SK-N-MC (cell line): Measurements from ENCODE around the gene CELF3.

Source experiments
- DNase-seq: peaks from one replicate; pipeline ENCODE4 v3.0.0-alpha.2; 2011; ENCODE audit warnings: low read depth, low spot score
- H3K27ac ChIP-seq: fragments of 200-600 bp; sonication (generic); 2 replicates; pipeline ENCODE4 v1.5.1; 2016; ENCODE audit warnings: mixed run types
- H3K36me3 ChIP-seq: fragments of 200-600 bp; sonication (generic); 2 replicates; pipeline ENCODE4 v1.6.1; 2017; ENCODE audit warnings: antibody characterized with exemption, low read length, mixed read lengths; ENCODE audit not compliant: insufficient read depth
- H3K4me3 ChIP-seq: fragments of 200-600 bp; sonication (generic); 2 replicates; pipeline ENCODE4 v1.5.1; 2016
- H3K9ac ChIP-seq: fragments of 200-600 bp; sonication (generic); 2 replicates; pipeline ENCODE4 v1.8.0; 2017; ENCODE audit warnings: mixed run types, mixed read lengths; ENCODE audit not compliant: insufficient read length
- H3K9me3 ChIP-seq: fragments of 200-600 bp; sonication (generic); 2 replicates; pipeline ENCODE4 v1.6.1; 2017; ENCODE audit warnings: low read depth, mild to moderate bottlenecking, antibody characterized with exemption, low read length, moderate library complexity, mixed read lengths
- EZH2 ChIP-seq: fragments of 200-600 bp; sonication (generic); IDR thresholded peaks from one replicate; pipeline ENCODE4 v1.6.1; 2017; ENCODE audit warnings: antibody characterized with exemption
- FOXP2 ChIP-seq: optimal IDR thresholded peaks from 2 replicates; pipeline ENCODE3; 2011; ENCODE audit warnings: mild to moderate bottlenecking, moderate library complexity; ENCODE audit not compliant: insufficient read depth; ENCODE audit errors: extremely low read length, control extremely low read depth
- POLR2AphosphoS5 ChIP-seq: IDR thresholded peaks from 2 replicates; pipeline ENCODE4 v1.6.1; 2012; ENCODE audit warnings: mild to moderate bottlenecking, low read depth, low read length, borderline replicate concordance

Gene CELF3

GRCh38 chr1:151715726-151716404, 738 bp downstream of the CELF3 start:
- Histone ChIP-seq H3K9me3 (no peaks in the 10 kb centered on the region), H3K4me3 (no peak overlapping the region), H3K36me3 (no peaks in the 10 kb centered on the region), H3K27ac (no peak overlapping the region), H3K9ac (no peak overlapping the region)
- DNase-seq = no peak
- no peak for TF ChIP-seq FOXP2
- no peak for TF ChIP-seq POLR2AphosphoS5
- no peak for TF ChIP-seq EZH2

GRCh38 chr1:151714820-151715725, 1.5 kb downstream of the CELF3 start:
- TF ChIP-seq FOXP2 (no peak), POLR2AphosphoS5 (no peak), EZH2 (no peak)
- H3K4me3 ChIP-seq = no peak overlapping the region
- no peaks in the 10 kb centered on the region for H3K9me3 ChIP-seq
- H3K27ac ChIP-seq = no peak overlapping the region
- H3K36me3 ChIP-seq = no peaks in the 10 kb centered on the region
- H3K9ac ChIP-seq = no peak overlapping the region
- no peak for DNase-seq

DNA sequence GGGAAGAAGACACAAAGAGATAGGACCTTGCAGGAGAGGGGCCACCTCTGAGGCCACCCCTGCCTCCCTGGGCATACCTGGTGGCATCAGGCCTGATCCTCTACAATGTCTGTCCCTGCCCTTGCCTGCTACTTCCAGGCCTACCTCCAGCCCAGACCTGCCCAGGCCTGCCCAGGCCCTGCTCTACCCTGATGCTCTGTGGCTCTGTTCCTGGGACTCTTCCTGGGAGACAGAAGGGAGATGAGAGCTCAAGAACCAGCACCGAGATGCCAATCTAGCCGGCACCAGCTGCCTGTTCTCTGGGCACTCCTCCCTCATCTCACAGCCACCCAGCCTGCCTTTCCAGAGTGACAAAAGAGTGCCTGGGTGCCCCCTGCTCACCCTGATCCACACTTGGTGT, 2.7 kb downstream of the CELF3 start:
- no peak overlapping the region for H3K4me3 ChIP-seq
- no peak overlapping the region for H3K9ac ChIP-seq
- no peak overlapping the region for H3K27ac ChIP-seq
- no peak for DNase-seq
- no peak for TF ChIP-seq FOXP2
- TF ChIP-seq EZH2 = no peak
- no peak for TF ChIP-seq POLR2AphosphoS5
- H3K36me3 ChIP-seq = no peaks in the 10 kb centered on the region
- no peaks in the 10 kb centered on the region for H3K9me3 ChIP-seq

GRCh38 chr1:151713044-151713443, 3.6 kb downstream of the CELF3 start:
- Histone ChIP-seq H3K9me3 (no peaks in the 10 kb centered on the region), H3K9ac (no peak overlapping the region), H3K27ac (no peak overlapping the region), H3K4me3 (no peak overlapping the region), H3K36me3 (no peaks in the 10 kb centered on the region)
- TF ChIP-seq POLR2AphosphoS5 (no peak), FOXP2 (no peak), EZH2 (no peak)
- no peak for DNase-seq

DNA sequence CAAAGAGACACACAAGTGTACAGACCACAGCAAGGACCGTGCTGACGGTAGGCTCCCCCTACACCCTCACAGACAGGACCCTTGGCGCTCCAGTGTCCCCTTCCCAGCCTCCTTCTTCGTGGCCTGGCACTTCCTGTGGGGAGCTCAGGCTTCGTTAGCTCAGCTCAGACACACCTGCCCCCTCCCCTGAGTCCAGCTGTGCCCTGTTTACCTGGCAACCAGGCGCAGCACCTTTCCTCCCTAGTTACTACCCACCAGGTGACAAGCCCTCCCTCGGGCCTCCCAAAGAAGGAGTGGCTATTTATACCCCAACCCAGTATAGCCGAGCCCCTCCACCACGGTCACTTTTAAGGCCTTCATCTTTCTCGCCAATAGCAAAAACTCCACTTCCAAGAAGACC, 4.7 kb downstream of the CELF3 start:
- no peak overlapping the region for H3K4me3 ChIP-seq
- no peaks in the 10 kb centered on the region for H3K36me3 ChIP-seq
- DNase-seq = no peak
- H3K27ac ChIP-seq = no peak overlapping the region
- TF ChIP-seq FOXP2 (no peak), EZH2 (no peak), POLR2AphosphoS5 (no peak)
- H3K9ac ChIP-seq = no peak overlapping the region
- no peaks in the 10 kb centered on the region for H3K9me3 ChIP-seq

- H3K9ac ChIP-seq = no peak overlapping the region
Measured at GRCh38 chr1:151711044-151711800, 5.4 kb downstream of the CELF3 start.

GRCh38 chr1:151710187-151710840, 6.3 kb downstream of the CELF3 start:
- H3K9me3 ChIP-seq = no peaks in the 10 kb centered on the region
- no peak for DNase-seq
- H3K9ac ChIP-seq = no peak overlapping the region
- no peak overlapping the region for H3K4me3 ChIP-seq
- H3K27ac ChIP-seq = no peak overlapping the region
- no peaks in the 10 kb centered on the region for H3K36me3 ChIP-seq
- no peak for TF ChIP-seq FOXP2
- TF ChIP-seq EZH2 = no peak
- TF ChIP-seq POLR2AphosphoS5 = no peak

More at GRCh38 chr1:151711044-151711800, 5.4 kb downstream of the CELF3 start:
- H3K4me3 ChIP-seq = no peak overlapping the region
- H3K9me3 ChIP-seq = no peaks in the 10 kb centered on the region
- DNase-seq = no peak
- H3K27ac ChIP-seq = no peak overlapping the region
- H3K36me3 ChIP-seq = no peaks in the 10 kb centered on the region
- TF ChIP-seq EZH2 (no peak), FOXP2 (no peak), POLR2AphosphoS5 (no peak)

- Histone ChIP-seq H3K36me3 (no peaks in the 10 kb centered on the region), H3K27ac (no peak overlapping the region), H3K9me3 (no peaks in the 10 kb centered on the region), H3K4me3 (no peak overlapping the region), H3K9ac (no peak overlapping the region)
- TF ChIP-seq FOXP2 (no peak), EZH2 (no peak), POLR2AphosphoS5 (no peak)
- no peak for DNase-seq
Measured at GRCh38 chr1:151708891-151709290, 7.7 kb downstream of the CELF3 start.
